ENCODE measurements around the gene FAM131A.

DNA sequence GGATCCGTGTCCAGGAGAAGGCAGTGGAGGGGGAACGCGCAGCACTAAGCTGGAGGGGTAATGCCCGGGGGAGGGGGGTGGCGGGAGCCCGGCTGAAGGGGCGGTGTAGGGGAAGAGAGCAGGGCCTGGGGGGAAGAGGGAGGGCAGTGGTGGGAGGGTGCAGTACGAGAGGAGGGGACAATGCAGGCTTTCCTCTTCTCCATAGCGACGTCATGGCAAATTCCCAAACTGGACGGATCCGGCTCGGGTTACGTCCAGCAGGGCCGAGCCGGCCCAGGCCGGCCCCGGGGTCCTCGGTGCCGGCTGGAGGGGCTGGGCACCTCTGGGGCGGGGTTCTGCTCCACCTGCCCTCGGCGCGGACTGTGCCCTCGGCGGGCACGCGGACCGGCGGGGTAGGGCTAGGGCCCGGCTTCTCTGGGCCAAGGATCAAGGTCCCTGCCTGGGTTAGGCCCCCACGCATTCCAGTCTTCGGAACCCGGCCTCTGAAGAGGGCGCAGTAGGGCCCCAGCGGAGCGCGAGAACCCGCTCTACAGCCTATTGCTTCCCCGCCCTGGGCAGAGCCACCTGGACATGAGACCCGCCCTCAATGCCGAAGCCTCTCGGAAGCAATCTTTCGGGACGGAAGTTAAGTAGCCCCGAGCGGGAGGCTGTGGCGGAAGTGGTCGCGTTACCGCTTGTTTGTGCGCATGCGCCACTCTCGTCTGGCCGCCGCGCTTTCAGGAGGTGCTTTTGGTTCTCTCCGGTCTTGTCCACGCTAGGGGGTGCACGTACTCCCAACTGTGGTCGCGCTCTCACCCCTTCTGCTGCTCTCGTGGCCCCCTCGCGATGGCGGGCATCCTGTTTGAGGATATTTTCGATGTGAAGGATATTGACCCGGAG lies 25.5 kb downstream of the FAM131A start:
- TF ChIP-seq, protein P1, sequence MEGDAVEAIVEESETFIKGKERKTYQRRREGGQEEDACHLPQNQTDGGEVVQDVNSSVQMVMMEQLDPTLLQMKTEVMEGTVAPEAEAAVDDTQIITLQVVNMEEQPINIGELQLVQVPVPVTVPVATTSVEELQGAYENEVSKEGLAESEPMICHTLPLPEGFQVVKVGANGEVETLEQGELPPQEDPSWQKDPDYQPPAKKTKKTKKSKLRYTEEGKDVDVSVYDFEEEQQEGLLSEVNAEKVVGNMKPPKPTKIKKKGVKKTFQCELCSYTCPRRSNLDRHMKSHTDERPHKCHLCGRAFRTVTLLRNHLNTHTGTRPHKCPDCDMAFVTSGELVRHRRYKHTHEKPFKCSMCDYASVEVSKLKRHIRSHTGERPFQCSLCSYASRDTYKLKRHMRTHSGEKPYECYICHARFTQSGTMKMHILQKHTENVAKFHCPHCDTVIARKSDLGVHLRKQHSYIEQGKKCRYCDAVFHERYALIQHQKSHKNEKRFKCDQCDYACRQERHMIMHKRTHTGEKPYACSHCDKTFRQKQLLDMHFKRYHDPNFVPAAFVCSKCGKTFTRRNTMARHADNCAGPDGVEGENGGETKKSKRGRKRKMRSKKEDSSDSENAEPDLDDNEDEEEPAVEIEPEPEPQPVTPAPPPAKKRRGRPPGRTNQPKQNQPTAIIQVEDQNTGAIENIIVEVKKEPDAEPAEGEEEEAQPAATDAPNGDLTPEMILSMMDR (IDR thresholded peaks at IDR 0.05), result peak; percentile 26 to 55 (median 36)
- peak in 3 of 4 donors; percentile 64 to 84 (median 82) for TF ChIP-seq POLR2A (IDR thresholded peaks at IDR 0.05)
